ENCODE measurements around the gene AMZ1.
"Not testable (repeated sequence)": the region's sequence is repeated elsewhere in the genome, so short reads cannot be mapped to it uniquely, and the experiment has no call there.

Gene AMZ1

DNA sequence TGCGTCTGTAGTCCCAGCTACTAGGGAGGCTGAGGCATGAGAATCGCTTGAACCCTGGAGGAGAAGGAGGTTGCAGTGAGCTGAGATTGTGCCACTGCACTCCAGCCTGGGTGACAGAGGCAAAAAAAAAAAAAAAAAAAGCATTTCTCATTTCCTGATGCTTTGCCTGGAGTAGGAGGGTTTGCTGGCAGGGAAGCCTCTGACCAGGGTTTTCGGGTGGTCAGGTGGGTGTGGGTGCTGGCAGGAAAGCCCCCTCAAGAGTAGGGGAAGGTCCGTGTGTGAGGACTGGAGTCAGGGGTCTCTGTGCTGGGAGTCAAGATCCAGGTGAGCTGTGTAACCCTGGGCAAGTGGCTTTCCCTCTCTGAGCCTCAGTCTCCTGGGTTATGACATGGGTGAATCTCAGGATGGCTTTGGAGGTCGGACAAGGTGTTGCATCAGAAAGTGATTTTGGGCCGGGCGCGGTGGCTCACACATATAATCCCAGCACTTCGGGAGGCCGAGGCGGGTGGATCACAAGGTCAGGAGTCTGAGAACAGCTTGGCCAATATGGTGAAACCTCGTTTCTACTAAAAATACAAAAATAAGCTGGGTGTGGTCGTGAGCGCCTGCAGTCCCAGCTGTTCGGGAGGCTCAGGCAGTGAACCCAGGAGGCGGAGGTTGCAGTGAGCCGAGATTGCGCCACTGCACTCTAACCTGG is 3.2 kb downstream of the AMZ1 start:
- H3K4me3 ChIP-seq (ENCODE audit: insufficient read depth, low read depth, low read length): no peak overlapping the region
- WGBS, 2 experiments: 93 to 94% methylated on average over 18 of the region's 18 CpGs
- H3K27me3 ChIP-seq (ENCODE audit: control insufficient read depth, insufficient read depth, low read length, poor library complexity, severe bottlenecking): peaks cover 45% of the 10 kb centered on the region
- H3K4me1 ChIP-seq (ENCODE audit: control insufficient read depth, insufficient read depth, low read length): peaks cover 7% of the 10 kb centered on the region
- no peak overlapping the region for H3K27ac ChIP-seq (ENCODE audit: insufficient read depth, low read depth, low read length, poor library complexity, severe bottlenecking)
- H3K36me3 ChIP-seq (ENCODE audit: control insufficient read depth, insufficient read depth, low read length): no peaks in the 10 kb centered on the region
- H3K9me3 ChIP-seq (ENCODE audit: control insufficient read depth, low read length): no peaks in the 10 kb centered on the region

DNA sequence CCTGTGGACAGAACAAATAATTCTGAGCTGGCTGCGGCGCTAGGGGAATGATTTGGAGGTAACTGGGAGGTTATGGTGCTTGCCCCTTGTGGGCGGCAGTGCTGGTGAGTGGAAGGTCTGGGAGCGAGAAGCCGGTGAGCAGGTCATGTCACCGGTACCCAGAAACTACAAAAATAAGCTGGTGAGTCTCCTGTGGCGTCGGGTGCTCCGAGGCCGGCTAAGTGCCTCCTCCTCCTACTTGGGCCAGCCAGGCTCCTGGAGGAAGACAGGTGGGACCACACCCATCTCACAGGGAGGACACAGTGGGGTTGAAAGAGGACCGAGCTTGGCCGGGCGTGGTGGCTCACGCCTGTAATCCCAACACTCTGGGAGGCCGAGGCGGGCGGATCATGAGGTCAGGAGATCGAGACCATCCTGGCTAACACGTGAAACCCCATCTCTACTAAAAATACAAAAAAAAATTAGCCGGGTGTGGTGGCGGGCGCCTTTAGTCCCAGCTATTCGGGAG is 4.0 kb downstream of the AMZ1 start:
- not testable (repeated sequence) for H3K36me3 ChIP-seq (ENCODE audit: control insufficient read depth, insufficient read depth, low read length); H3K4me3 ChIP-seq (ENCODE audit: insufficient read depth, low read depth, low read length); H3K27ac ChIP-seq (ENCODE audit: insufficient read depth, low read depth, low read length, poor library complexity, severe bottlenecking); H3K4me1 ChIP-seq (ENCODE audit: control insufficient read depth, insufficient read depth, low read length); H3K9me3 ChIP-seq (ENCODE audit: control insufficient read depth, low read length)
- 91 to 95% methylated on average over 23 of the region's 23 CpGs for WGBS, 2 experiments
- H3K27me3 ChIP-seq (ENCODE audit: control insufficient read depth, insufficient read depth, low read length, poor library complexity, severe bottlenecking): peaks cover 37% of the 10 kb centered on the region

- Histone ChIP-seq H3K36me3 (ENCODE audit: control insufficient read depth, insufficient read depth, low read length) (no peaks in the 10 kb centered on the region), H3K9me3 (ENCODE audit: control insufficient read depth, low read length) (no peaks in the 10 kb centered on the region), H3K27me3 (ENCODE audit: control insufficient read depth, insufficient read depth, low read length, poor library complexity, severe bottlenecking) (peaks cover 31% of the 10 kb centered on the region), H3K4me3 (ENCODE audit: insufficient read depth, low read depth, low read length) (no peak overlapping the region), H3K4me1 (ENCODE audit: control insufficient read depth, insufficient read depth, low read length) (peaks cover 7% of the 10 kb centered on the region), H3K27ac (ENCODE audit: insufficient read depth, low read depth, low read length, poor library complexity, severe bottlenecking) (no peak overlapping the region)
- 93 to 94% methylated on average over 14 of the region's 14 CpGs for WGBS, 2 experiments
Measured at GRCh38 chr7:2692543-2692942, 4.5 kb downstream of the AMZ1 start.

DNA sequence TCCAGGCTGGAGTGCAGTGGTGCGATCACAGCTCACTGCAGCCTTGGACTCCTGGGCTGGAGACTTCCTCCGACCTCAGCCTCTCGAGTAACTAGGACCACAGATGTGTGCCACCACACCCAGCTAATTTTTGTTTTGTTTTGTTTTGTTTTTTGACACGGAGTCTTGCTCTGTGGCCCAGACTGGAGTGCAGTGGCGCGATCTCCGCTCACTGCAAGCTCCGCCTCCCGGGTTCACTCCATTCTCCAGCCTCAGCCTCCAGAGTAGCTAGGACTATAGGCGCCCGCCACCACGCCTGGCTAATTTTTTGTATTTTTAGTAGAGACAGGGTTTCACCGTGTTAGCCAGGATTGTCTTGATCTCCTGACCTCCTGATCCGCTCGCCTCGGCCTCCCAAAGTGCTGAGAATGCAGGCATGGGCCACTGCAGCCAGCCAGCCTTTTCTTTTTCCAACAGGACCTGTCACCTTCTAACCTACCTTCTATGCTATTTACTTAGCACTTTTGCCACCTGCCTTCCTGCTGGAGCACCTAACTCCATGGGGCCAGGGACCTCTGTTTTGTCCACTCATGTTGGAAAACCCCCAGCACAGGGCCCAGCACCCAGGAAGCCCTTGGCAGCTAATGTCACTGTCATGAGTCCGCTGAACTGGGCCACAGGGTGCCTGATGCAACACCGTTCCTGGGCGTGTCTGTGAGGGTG is 5.6 kb downstream of the AMZ1 start:
- H3K36me3 ChIP-seq (ENCODE audit: control insufficient read depth, insufficient read depth, low read length); H3K4me3 ChIP-seq (ENCODE audit: insufficient read depth, low read depth, low read length): not testable (repeated sequence)
- 93 to 94% methylated on average over 19 of the region's 19 CpGs for WGBS, 2 experiments

DNA sequence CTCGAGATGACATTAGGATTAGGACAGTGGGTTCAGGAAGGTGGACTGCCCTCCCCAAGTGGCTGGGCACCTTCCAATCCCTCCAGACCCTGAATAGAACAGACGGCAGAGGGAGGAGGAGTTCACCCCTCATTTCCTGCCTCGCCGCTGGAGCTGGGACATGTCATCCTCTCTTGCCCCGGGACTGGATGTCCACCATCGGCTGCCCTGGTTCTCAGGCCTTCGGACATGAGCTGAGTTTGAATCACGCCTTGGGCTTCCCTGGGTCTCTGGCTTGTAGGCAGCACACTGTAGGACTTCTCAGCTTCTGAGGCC is 6.1 kb downstream of the AMZ1 start:
- peaks cover 16% of the 10 kb centered on the region for H3K27me3 ChIP-seq (ENCODE audit: control insufficient read depth, insufficient read depth, low read length, poor library complexity, severe bottlenecking)
- H3K27ac ChIP-seq (ENCODE audit: insufficient read depth, low read depth, low read length, poor library complexity, severe bottlenecking); H3K36me3 ChIP-seq (ENCODE audit: control insufficient read depth, insufficient read depth, low read length); H3K4me3 ChIP-seq (ENCODE audit: insufficient read depth, low read depth, low read length); H3K9me3 ChIP-seq (ENCODE audit: control insufficient read depth, low read length); H3K4me1 ChIP-seq (ENCODE audit: control insufficient read depth, insufficient read depth, low read length): not testable (repeated sequence)
- 87 to 94% methylated on average over 8 of the region's 8 CpGs for WGBS, 2 experiments

More for the DNA sequence above, 5.6 kb downstream of the AMZ1 start:
- H3K27ac ChIP-seq (ENCODE audit: insufficient read depth, low read depth, low read length, poor library complexity, severe bottlenecking); H3K4me1 ChIP-seq (ENCODE audit: control insufficient read depth, insufficient read depth, low read length); H3K9me3 ChIP-seq (ENCODE audit: control insufficient read depth, low read length): not testable (repeated sequence)
- H3K27me3 ChIP-seq (ENCODE audit: control insufficient read depth, insufficient read depth, low read length, poor library complexity, severe bottlenecking): peaks cover 21% of the 10 kb centered on the region

GRCh38 chr7:2698581-2699288 is 10.7 kb downstream of the AMZ1 start:
- Histone ChIP-seq H3K9me3 (ENCODE audit: control insufficient read depth, low read length) (no peaks in the 10 kb centered on the region), H3K27ac (ENCODE audit: insufficient read depth, low read depth, low read length, poor library complexity, severe bottlenecking) (no peak overlapping the region), H3K4me3 (ENCODE audit: insufficient read depth, low read depth, low read length) (no peak overlapping the region), H3K4me1 (ENCODE audit: control insufficient read depth, insufficient read depth, low read length) (no peaks in the 10 kb centered on the region), H3K36me3 (ENCODE audit: control insufficient read depth, insufficient read depth, low read length) (no peaks in the 10 kb centered on the region), H3K27me3 (ENCODE audit: control insufficient read depth, insufficient read depth, low read length, poor library complexity, severe bottlenecking) (no peaks in the 10 kb centered on the region)
- WGBS, 2 experiments: 90 to 93% methylated on average over 18 of the region's 18 CpGs

GRCh38 chr7:2699289-2699620 is 11.3 kb downstream of the AMZ1 start:
- Histone ChIP-seq H3K27me3 (ENCODE audit: control insufficient read depth, insufficient read depth, low read length, poor library complexity, severe bottlenecking) (no peaks in the 10 kb centered on the region), H3K27ac (ENCODE audit: insufficient read depth, low read depth, low read length, poor library complexity, severe bottlenecking) (no peak overlapping the region), H3K36me3 (ENCODE audit: control insufficient read depth, insufficient read depth, low read length) (no peaks in the 10 kb centered on the region), H3K4me1 (ENCODE audit: control insufficient read depth, insufficient read depth, low read length) (no peaks in the 10 kb centered on the region), H3K9me3 (ENCODE audit: control insufficient read depth, low read length) (no peaks in the 10 kb centered on the region), H3K4me3 (ENCODE audit: insufficient read depth, low read depth, low read length) (no peak overlapping the region)
- WGBS, 2 experiments: 92% methylated on average over 15 of the region's 15 CpGs

GRCh38 chr7:2700141-2700850 is 12.3 kb downstream of the AMZ1 start:
- 91% methylated on average over 40 of the region's 40 CpGs for WGBS, 2 experiments
- H3K4me3 ChIP-seq (ENCODE audit: insufficient read depth, low read depth, low read length): no peak overlapping the region
- H3K9me3 ChIP-seq (ENCODE audit: control insufficient read depth, low read length): no peaks in the 10 kb centered on the region
- no peaks in the 10 kb centered on the region for H3K4me1 ChIP-seq (ENCODE audit: control insufficient read depth, insufficient read depth, low read length)
- no peak overlapping the region for H3K27ac ChIP-seq (ENCODE audit: insufficient read depth, low read depth, low read length, poor library complexity, severe bottlenecking)
- no peaks in the 10 kb centered on the region for H3K27me3 ChIP-seq (ENCODE audit: control insufficient read depth, insufficient read depth, low read length, poor library complexity, severe bottlenecking)
- H3K36me3 ChIP-seq (ENCODE audit: control insufficient read depth, insufficient read depth, low read length): no peaks in the 10 kb centered on the region

DNA sequence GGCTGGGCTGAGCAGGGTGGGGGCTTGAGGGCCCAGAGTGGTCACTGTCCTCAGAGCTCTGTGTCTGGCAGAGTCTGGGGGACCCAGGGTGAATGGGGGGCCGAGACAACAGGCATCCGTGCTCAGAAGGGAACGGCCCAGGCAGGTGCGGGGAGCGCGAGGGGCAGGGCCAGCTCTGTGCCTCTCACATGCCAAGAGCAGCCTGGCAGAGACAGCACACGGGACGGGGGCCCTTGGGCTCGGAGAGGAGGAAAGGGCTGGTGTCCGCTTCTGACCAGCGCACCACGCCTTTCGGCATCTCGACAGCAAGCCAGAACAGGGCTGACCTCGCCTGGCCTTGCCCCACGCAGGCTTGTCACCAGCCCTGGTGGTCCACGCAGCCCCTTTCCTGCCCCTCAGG is 13.4 kb downstream of the AMZ1 start:
- Histone ChIP-seq H3K9me3 (ENCODE audit: control insufficient read depth, low read length) (no peaks in the 10 kb centered on the region), H3K4me1 (ENCODE audit: control insufficient read depth, insufficient read depth, low read length) (peaks cover under 1% of the 10 kb centered on the region), H3K27ac (ENCODE audit: insufficient read depth, low read depth, low read length, poor library complexity, severe bottlenecking) (no peak overlapping the region), H3K27me3 (ENCODE audit: control insufficient read depth, insufficient read depth, low read length, poor library complexity, severe bottlenecking) (no peaks in the 10 kb centered on the region), H3K4me3 (ENCODE audit: insufficient read depth, low read depth, low read length) (no peak overlapping the region), H3K36me3 (ENCODE audit: control insufficient read depth, insufficient read depth, low read length) (no peaks in the 10 kb centered on the region)
- WGBS, 2 experiments: 95 to 97% methylated on average over 17 of the region's 17 CpGs

Measured in ectodermal cell (in vitro differentiated cells).